Stimulated activated CD4-positive, alpha-beta T cell treated with anti-CD3 and anti-CD28 coated beads, Interleukin-2, amount 100 ng/mL, for 24 hours (primary cell): Measurements from ENCODE around the gene ZBTB43.

Experiments
- DNase-seq, 2 donors: peaks; one replicate each; pipeline ENCODE4 v3.0.0-alpha.2; 2020

The ZBTB43 gene

GRCh38 chr9:126860757-126861466, 56.1 kb downstream of the ZBTB43 start:
- peak; percentile 21 to 39 for DNase-seq

- DNase-seq: no peak
These were observed 56.9 kb downstream of the ZBTB43 start for GRCh38 chr9:126861707-126862103.

GRCh38 chr9:126862104-126862761, 57.4 kb downstream of the ZBTB43 start:
- DNase-seq: no peak

GRCh38 chr9:126864771-126865170, 59.9 kb downstream of the ZBTB43 start:
- DNase-seq: no peak

- no peak for DNase-seq
These were observed 64.5 kb downstream of the ZBTB43 start for GRCh38 chr9:126869368-126869767.

GRCh38 chr9:126872516-126872915, 67.7 kb downstream of the ZBTB43 start:
- DNase-seq: no peak

- DNase-seq: no peak
These were observed 69.9 kb downstream of the ZBTB43 start for GRCh38 chr9:126874546-126875314.

GRCh38 chr9:126875756-126876510, 71.1 kb downstream of the ZBTB43 start:
- no peak for DNase-seq

GRCh38 chr9:126876531-126876930, 71.7 kb downstream of the ZBTB43 start:
- no peak for DNase-seq

GRCh38 chr9:126877418-126877817, 72.6 kb downstream of the ZBTB43 start:
- DNase-seq: no peak

GRCh38 chr9:126879288-126879687, 74.4 kb downstream of the ZBTB43 start:
- no peak for DNase-seq

- no peak for DNase-seq
These were observed 75.5 kb downstream of the ZBTB43 start for GRCh38 chr9:126880226-126880946.

- no peak for DNase-seq
These were observed 76.1 kb downstream of the ZBTB43 start for GRCh38 chr9:126880947-126881332.

- no peak for DNase-seq
These were observed 77.9 kb downstream of the ZBTB43 start for GRCh38 chr9:126882746-126883145.

GRCh38 chr9:126883636-126884035, 78.8 kb downstream of the ZBTB43 start:
- no peak for DNase-seq

GRCh38 chr9:126885131-126885641, 80.3 kb downstream of the ZBTB43 start:
- DNase-seq: no peak

GRCh38 chr9:126886034-126886822, 81.4 kb downstream of the ZBTB43 start:
- DNase-seq: no peak

GRCh38 chr9:126886897-126887296, 82.1 kb downstream of the ZBTB43 start:
- DNase-seq: no peak
